ENCODE data around the gene ECHDC1. TPM values are rescaled to one million over a fixed set of nuclear protein-coding genes. Genes with fewer than 3 reads are reported as not detected.
A peak's percentile ranks its signal among the peaks of the same experiment; 100 is the strongest.

Gene ECHDC1
- total RNA-seq, 1 donor = 78.0 TPM

- TF ChIP-seq CTCF (IDR thresholded peaks at IDR 0.05; ENCODE audit: insufficient read depth, low read length) = no peak
- H3K4me3 ChIP-seq (ENCODE audit: low read depth, low read length) = no peak overlapping the region
- DNase-seq (ENCODE audit: low read depth) = peak; percentile 86
Observed at GRCh38 chr6:127300411-127300810, 43.0 kb downstream of the ECHDC1 start.

GRCh38 chr6:127299522-127300240 lies 43.7 kb downstream of the ECHDC1 start:
- TF ChIP-seq CTCF (IDR thresholded peaks at IDR 0.05; ENCODE audit: insufficient read depth, low read length) = no peak
- no peak overlapping the region for H3K4me3 ChIP-seq (ENCODE audit: low read depth, low read length)
- no peak for DNase-seq (ENCODE audit: low read depth)

- peak; percentile 28 for DNase-seq (ENCODE audit: low read depth)
Observed at GRCh38 chr6:127298475-127298874, 44.9 kb downstream of the ECHDC1 start.

GRCh38 chr6:127297502-127298070 lies 45.8 kb downstream of the ECHDC1 start:
- DNase-seq (ENCODE audit: low read depth) = no peak
- H3K4me3 ChIP-seq (ENCODE audit: low read depth, low read length) = no peak overlapping the region
- TF ChIP-seq CTCF (IDR thresholded peaks at IDR 0.05; ENCODE audit: insufficient read depth, low read length) = no peak

More at GRCh38 chr6:127298475-127298874, 44.9 kb downstream of the ECHDC1 start:
- H3K4me3 ChIP-seq (ENCODE audit: low read depth, low read length) = no peak overlapping the region
- TF ChIP-seq CTCF (IDR thresholded peaks at IDR 0.05; ENCODE audit: insufficient read depth, low read length) = no peak

- H3K4me3 ChIP-seq (ENCODE audit: low read depth, low read length) = no peak overlapping the region
- TF ChIP-seq CTCF (IDR thresholded peaks at IDR 0.05; ENCODE audit: insufficient read depth, low read length) = no peak
- DNase-seq (ENCODE audit: low read depth) = peak; percentile 34
Observed at GRCh38 chr6:127291495-127291894, 51.9 kb downstream of the ECHDC1 start.

- TF ChIP-seq CTCF (IDR thresholded peaks at IDR 0.05; ENCODE audit: insufficient read depth, low read length) = no peak
- no peak for DNase-seq (ENCODE audit: low read depth)
- no peak overlapping the region for H3K4me3 ChIP-seq (ENCODE audit: low read depth, low read length)
Observed at GRCh38 chr6:127290391-127291265, 52.8 kb downstream of the ECHDC1 start.
